ENCODE data around the gene PIK3IP1. TPM values are rescaled to one million over a fixed set of nuclear protein-coding genes. Genes with fewer than 3 reads are reported as not detected.
A peak's percentile ranks its signal among the peaks of the same experiment; 100 is the strongest.
"Not testable (repeated sequence)": the region's sequence is repeated elsewhere in the genome, so short reads cannot be mapped to it uniquely, and the experiment has no call there.

The PIK3IP1 gene
- total RNA-seq, 1 donor from 2014 or later = 9.3 TPM

DNA sequence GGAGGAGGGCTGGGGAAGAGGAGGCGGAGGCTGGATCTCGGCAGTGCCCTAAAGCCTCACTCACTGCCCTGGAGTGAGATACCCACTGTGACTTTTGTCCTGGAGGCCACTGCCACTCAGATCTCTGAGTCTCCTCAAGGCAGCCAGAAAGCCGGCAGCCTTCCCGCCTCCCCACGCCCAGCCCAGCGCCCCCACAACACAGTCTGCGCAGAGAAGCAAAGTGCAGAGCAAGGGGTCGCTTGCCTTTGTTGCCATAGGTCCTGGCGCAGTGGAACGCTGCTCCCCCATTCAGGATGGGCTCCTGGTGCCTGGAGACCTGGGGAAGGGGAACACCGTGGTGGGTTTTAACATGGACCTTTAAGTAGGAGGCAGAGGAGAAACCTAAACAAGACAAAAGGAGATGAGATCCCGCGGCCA, 36.3 kb upstream of the PIK3IP1 start:
- Mint-ChIP-seq H3K9me3 (no peaks in the 10 kb centered on the region), H3K27me3 (ENCODE audit: low read depth) (no peaks in the 10 kb centered on the region), H3K4me3 (ENCODE audit: low read depth) (no peak overlapping the region), H3K36me3 (ENCODE audit: low read depth) (peaks cover 77% of the 10 kb centered on the region), H3K4me1 (ENCODE audit: low read depth) (peaks cover 19% of the 10 kb centered on the region), H3K27ac (no peak overlapping the region)
- intact Hi-C loops (cut with micrococcal nuclease) = no loop called here
- DNase-seq (ENCODE audit: low spot score) = no peak

DNA sequence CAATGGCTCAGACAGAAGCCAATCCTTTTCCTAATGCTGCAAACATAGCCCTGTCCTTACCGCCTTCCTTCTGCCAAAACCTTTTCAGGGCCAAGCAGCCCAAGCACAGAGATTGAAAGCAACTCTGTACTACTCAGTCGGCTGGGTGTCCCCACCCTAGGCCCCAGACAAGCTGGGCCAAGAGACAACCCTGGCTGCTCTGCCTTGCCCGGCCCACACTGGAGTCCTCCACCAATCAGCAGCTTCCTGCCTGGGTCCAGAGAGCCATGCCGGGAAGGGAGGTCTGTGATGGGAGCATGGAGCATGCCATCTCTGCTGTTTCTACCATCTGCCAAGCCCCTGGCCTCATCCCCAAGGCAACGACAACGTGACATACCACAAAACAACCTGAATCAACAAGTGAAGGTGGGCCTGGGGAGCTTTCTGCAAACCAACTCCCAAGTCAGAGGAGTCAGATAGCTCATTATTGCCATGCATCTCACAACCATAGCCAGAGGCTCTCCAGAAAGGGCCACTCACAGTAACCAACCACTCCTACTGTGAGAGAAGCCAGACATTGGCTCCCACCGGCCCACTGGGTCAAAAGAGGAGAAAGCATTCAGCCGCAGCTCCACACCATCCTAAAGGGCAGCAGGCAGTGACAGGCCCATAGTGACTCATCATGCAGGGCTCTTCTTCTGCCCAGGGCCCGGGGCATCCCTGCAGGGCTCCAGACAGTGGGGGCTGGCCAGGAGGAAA, 35.7 kb upstream of the PIK3IP1 start:
- no peaks in the 10 kb centered on the region for H3K27me3 Mint-ChIP-seq (ENCODE audit: low read depth)
- intact Hi-C loops (cut with micrococcal nuclease) = no loop called here
- no peak for DNase-seq (ENCODE audit: low spot score)
- H3K27ac Mint-ChIP-seq = no peak overlapping the region
- H3K4me1 Mint-ChIP-seq (ENCODE audit: low read depth) = peaks cover 18% of the 10 kb centered on the region
- no peaks in the 10 kb centered on the region for H3K9me3 Mint-ChIP-seq
- peaks cover 71% of the 10 kb centered on the region for H3K36me3 Mint-ChIP-seq (ENCODE audit: low read depth)
- no peak overlapping the region for H3K4me3 Mint-ChIP-seq (ENCODE audit: low read depth)

DNA sequence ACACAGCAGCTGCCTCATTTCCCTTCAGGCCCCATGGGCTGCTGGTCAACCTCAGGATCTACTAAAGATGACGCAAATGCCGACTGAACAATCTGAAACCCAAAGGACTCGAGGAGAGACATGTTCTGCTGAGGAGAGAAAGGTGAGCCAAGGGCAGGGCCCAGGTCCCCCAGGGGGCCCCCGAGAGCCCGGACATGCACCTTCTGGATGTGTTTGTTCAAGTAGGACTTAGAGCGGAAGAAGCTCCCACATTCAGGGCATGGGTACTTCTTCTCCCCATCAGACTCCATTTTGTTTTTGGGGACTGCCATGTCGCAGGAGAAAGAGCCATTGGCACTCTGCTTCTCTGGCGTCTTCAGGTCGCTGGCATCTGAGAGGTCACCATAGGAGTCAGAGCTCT, 34.6 kb upstream of the PIK3IP1 start:
- Mint-ChIP-seq H3K9me3 (no peaks in the 10 kb centered on the region), H3K27me3 (ENCODE audit: low read depth) (no peaks in the 10 kb centered on the region), H3K36me3 (ENCODE audit: low read depth) (peaks cover 60% of the 10 kb centered on the region), H3K4me3 (ENCODE audit: low read depth) (no peak overlapping the region), H3K27ac (no peak overlapping the region), H3K4me1 (ENCODE audit: low read depth) (peaks cover 16% of the 10 kb centered on the region)
- DNase-seq (ENCODE audit: low spot score) = no peak
- intact Hi-C loops (cut with micrococcal nuclease) = no loop called here

DNA sequence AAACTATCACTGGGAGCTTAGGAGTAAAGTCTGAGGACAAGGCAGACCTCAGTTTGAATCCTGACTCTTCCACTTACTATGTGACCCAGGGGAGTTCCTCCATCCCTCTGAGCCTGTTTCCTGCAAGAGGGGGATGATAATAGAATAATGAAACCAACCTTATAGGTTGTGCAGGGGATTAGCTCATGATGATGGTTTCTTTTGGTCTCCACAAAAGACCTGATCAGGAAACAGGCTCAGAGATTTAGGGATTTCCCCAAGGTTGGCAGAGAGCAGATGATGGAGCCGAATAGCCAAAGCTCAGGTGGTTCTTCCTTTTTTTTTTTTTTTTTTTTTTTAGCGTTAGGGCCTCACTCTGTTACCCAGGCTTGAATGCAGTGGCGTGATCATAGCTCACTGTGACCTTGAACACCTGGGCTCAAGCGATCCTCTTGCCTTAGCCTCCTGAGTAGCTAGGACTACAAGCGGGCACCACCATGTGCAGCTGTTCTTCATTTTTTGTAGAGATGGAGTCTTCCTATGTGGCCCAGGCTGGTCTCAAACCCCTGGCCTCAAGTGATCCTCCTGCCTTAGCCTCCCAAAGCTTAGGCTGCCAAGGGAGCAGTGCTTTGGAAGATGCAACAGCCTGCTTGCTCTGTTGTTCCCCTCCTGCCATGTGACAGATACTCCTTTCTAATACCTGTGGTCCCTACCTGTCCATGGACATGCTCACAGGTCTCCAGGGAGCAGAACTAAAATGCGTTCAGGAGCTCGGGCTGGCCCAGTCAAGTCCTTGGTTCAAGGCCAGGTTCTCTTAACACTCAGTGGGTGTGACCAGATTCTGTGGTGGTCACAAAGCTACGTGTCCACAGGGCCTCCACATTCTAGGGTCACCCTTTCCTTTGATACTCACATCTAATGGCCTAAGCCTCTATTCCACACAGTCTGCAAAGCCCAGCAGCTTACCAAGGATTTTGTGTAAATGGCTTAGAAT, 31.6 kb upstream of the PIK3IP1 start:
- Mint-ChIP-seq H3K27me3 (ENCODE audit: low read depth) (no peaks in the 10 kb centered on the region), H3K4me1 (ENCODE audit: low read depth) (no peaks in the 10 kb centered on the region), H3K9me3 (no peaks in the 10 kb centered on the region), H3K36me3 (ENCODE audit: low read depth) (peaks cover 35% of the 10 kb centered on the region), H3K4me3 (ENCODE audit: low read depth) (no peak overlapping the region), H3K27ac (no peak overlapping the region)
- intact Hi-C loops (cut with micrococcal nuclease) = no loop called here
- DNase-seq (ENCODE audit: low spot score) = no peak

DNA sequence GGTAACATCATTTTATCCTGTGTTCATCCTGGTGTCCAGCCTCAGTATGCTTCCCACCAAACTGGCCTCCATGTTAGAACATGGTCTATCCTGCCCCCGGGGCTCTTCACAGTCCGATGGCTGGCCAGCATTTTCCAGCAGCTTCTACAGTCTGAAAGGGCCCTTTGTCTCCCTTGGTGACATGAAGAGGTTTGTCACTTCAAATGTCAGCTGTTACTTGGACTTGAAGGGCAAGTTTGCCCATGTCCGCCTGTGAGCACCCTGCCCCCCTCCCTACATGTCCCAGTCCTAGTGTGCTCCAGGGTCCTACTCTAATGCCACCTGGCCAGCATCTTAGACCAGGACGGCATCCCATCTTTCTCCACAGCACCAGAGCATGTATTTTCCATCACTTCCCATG, 29.1 kb upstream of the PIK3IP1 start:
- intact Hi-C loops (cut with micrococcal nuclease) = no loop called here
- Mint-ChIP-seq H3K36me3 (ENCODE audit: low read depth) (peaks cover 15% of the 10 kb centered on the region), H3K4me1 (ENCODE audit: low read depth) (no peaks in the 10 kb centered on the region), H3K4me3 (ENCODE audit: low read depth) (no peak overlapping the region), H3K9me3 (no peaks in the 10 kb centered on the region), H3K27me3 (ENCODE audit: low read depth) (no peaks in the 10 kb centered on the region), H3K27ac (no peak overlapping the region)
- no peak for DNase-seq (ENCODE audit: low spot score)

DNA sequence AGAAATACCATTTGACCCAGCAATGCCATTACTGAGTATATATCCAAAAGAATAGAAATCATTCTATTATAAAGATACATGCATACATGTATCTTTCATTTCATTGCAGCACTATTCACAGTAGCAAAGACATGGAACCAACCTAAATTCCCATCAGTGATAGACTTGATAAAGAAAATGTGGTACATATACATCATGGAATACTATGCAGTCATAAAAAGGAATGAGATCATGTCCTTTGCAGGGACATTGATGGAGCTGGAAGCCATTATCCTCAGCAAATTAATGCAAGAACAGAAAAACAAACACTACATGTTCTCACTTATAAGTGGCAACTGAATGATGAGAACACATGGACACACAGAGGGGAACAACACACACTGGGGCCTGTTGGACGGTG, 21.9 kb upstream of the PIK3IP1 start:
- H3K4me1 Mint-ChIP-seq (ENCODE audit: low read depth); H3K27ac Mint-ChIP-seq; intact Hi-C loops (cut with micrococcal nuclease); DNase-seq (ENCODE audit: low spot score); H3K4me3 Mint-ChIP-seq (ENCODE audit: low read depth); H3K27me3 Mint-ChIP-seq (ENCODE audit: low read depth): not testable (repeated sequence)
- peaks cover 16% of the 10 kb centered on the region for H3K36me3 Mint-ChIP-seq (ENCODE audit: low read depth)
- peaks cover 10% of the 10 kb centered on the region for H3K9me3 Mint-ChIP-seq

DNA sequence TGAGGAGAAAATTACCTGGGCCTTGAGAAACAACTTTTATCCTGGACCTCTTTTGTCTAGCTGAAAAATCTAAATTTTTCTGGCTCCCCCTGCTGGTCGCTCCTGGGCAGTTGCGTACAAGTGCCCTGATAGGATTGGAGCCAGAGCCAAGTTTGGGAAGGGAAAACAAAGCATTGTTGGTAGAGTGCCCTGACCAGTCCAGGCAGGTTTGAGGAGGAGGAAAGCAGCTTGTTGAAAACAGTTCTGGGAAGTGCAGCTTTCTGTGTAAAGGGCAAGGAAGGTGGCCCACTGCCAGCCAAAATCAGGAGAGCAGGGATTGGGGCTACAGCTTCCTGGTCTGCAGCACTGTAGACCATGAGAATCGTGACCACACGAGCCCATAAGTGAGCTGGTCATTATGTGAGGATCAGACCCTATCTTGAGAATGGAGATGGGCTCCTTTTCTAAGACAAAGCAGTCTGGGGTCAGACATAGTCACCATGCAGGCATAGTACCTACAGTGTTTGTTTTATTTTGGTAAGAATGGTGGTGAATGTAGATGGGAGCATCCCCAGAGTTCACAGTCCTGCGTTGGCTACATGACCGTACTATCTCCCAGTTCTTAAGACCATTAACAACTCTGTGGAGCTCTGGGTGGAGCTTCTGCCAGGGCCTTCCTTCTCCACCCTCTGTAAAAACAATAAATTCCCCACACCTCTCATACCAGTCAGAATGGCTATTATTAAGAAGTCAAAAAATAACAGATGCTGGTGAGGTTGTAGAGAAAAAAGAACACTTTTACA, 21.3 kb upstream of the PIK3IP1 start:
- intact Hi-C loops (cut with micrococcal nuclease) = loop anchor here (1.0 kb wide), 2 partner anchors 21 to 206 kb away; partner anchors contain the start of genes PIK3IP1 and SELENOM
- Mint-ChIP-seq H3K4me1 (ENCODE audit: low read depth) (peaks cover 6% of the 10 kb centered on the region), H3K27ac (no peak overlapping the region), H3K36me3 (ENCODE audit: low read depth) (peaks cover 18% of the 10 kb centered on the region), H3K9me3 (peaks cover 10% of the 10 kb centered on the region), H3K27me3 (ENCODE audit: low read depth) (no peaks in the 10 kb centered on the region), H3K4me3 (ENCODE audit: low read depth) (no peak overlapping the region)
- peak; percentile 32 for DNase-seq (ENCODE audit: low spot score)

DNA sequence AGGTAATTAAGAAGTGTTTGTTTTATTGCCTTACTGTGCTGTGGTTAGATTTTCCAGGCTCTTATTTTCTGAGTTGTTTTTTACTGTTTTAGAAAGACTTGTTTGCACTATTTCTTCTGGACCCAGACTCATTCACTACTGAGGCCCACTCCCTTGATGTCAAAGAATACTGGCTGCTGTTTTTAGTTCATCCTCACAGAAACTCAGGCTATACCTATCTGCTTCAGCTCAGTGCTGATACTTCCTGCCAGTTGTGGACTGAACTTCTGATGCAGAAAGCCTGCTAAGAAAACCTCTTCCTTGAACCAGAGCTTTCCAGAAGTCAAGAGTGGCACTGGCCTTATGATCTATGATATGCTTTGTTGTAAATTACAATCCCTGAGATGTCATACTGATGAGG, 15.9 kb upstream of the PIK3IP1 start:
- H3K4me3 Mint-ChIP-seq (ENCODE audit: low read depth) = no peak overlapping the region
- no peaks in the 10 kb centered on the region for H3K9me3 Mint-ChIP-seq
- H3K4me1 Mint-ChIP-seq (ENCODE audit: low read depth) = peaks cover 20% of the 10 kb centered on the region
- H3K36me3 Mint-ChIP-seq (ENCODE audit: low read depth) = peaks cover 6% of the 10 kb centered on the region
- H3K27ac Mint-ChIP-seq = peak overlapping the region; percentile 59
- no peaks in the 10 kb centered on the region for H3K27me3 Mint-ChIP-seq (ENCODE audit: low read depth)
- no peak for DNase-seq (ENCODE audit: low spot score)
- intact Hi-C loops (cut with micrococcal nuclease) = no loop called here

DNA sequence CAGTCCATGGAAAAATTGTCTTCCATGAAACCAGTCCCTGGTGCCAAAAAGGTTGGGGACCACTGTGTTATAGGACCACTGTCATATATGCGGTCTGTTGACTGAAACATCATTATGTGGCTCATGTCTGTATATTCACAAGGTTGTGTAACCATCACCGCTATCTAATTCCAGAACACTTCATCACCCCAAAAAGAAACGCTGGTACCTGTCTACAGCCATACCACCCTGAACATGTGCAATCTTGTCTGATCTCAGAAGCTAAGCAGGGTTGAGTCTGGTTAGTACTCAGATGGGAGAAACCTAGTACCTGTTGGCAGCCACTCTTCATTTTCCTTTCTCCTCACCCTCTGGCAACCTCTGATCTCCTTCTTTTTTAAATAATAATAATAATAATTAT, 12.9 kb upstream of the PIK3IP1 start:
- peaks cover 38% of the 10 kb centered on the region for H3K4me1 Mint-ChIP-seq (ENCODE audit: low read depth)
- H3K27me3 Mint-ChIP-seq (ENCODE audit: low read depth) = no peaks in the 10 kb centered on the region
- intact Hi-C loops (cut with micrococcal nuclease) = no loop called here
- no peaks in the 10 kb centered on the region for H3K9me3 Mint-ChIP-seq
- no peak for DNase-seq (ENCODE audit: low spot score)
- no peak overlapping the region for H3K4me3 Mint-ChIP-seq (ENCODE audit: low read depth)
- no peak overlapping the region for H3K27ac Mint-ChIP-seq
- H3K36me3 Mint-ChIP-seq (ENCODE audit: low read depth) = peaks cover 5% of the 10 kb centered on the region

DNA sequence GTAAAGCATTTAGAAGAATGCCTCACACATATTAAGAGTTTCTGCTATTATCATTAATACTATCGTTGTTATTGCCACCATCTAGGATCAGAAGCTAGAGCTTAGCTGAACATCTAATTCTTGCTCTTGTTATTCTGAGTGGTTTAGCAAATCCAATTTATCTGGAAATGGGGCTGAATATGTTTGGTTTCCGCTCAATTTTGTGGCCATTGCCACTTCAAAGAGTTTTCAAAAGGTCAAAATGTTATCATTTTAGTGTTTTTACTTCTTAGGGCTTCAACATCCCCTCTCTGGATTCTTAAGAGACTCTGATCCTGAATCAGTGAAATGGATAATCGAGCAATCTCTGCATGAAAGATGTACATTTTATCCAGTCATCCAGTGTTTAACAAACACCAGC, 10.2 kb upstream of the PIK3IP1 start:
- H3K4me3 Mint-ChIP-seq (ENCODE audit: low read depth) = no peak overlapping the region
- intact Hi-C loops (cut with micrococcal nuclease) = no loop called here
- no peak overlapping the region for H3K27ac Mint-ChIP-seq
- no peaks in the 10 kb centered on the region for H3K27me3 Mint-ChIP-seq (ENCODE audit: low read depth)
- H3K4me1 Mint-ChIP-seq (ENCODE audit: low read depth) = peaks cover 28% of the 10 kb centered on the region
- no peaks in the 10 kb centered on the region for H3K9me3 Mint-ChIP-seq
- no peak for DNase-seq (ENCODE audit: low spot score)
- H3K36me3 Mint-ChIP-seq (ENCODE audit: low read depth) = no peaks in the 10 kb centered on the region

DNA sequence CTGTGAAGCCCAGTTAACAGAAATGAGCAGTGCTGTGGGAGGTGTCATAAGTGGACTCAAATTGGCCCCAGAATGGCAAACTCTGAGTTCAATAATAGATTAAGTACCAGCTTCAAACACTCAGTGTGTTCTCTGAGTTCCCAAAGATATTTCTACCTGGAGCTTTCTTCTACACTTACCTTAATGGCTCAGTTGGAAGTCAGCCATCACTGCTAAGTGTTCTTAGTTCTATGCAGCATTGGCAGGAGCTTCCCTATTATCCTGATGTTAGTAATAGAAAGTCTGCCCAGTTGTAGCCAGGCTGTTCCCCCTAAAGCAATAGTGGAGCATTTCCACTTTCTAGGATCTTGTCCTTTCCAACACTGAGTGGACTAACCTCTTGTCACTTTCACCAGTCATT, 9.7 kb upstream of the PIK3IP1 start:
- no peaks in the 10 kb centered on the region for H3K36me3 Mint-ChIP-seq (ENCODE audit: low read depth)
- no peaks in the 10 kb centered on the region for H3K9me3 Mint-ChIP-seq
- intact Hi-C loops (cut with micrococcal nuclease) = no loop called here
- peaks cover 26% of the 10 kb centered on the region for H3K4me1 Mint-ChIP-seq (ENCODE audit: low read depth)
- no peak overlapping the region for H3K27ac Mint-ChIP-seq
- no peaks in the 10 kb centered on the region for H3K27me3 Mint-ChIP-seq (ENCODE audit: low read depth)
- no peak for DNase-seq (ENCODE audit: low spot score)
- no peak overlapping the region for H3K4me3 Mint-ChIP-seq (ENCODE audit: low read depth)

DNA sequence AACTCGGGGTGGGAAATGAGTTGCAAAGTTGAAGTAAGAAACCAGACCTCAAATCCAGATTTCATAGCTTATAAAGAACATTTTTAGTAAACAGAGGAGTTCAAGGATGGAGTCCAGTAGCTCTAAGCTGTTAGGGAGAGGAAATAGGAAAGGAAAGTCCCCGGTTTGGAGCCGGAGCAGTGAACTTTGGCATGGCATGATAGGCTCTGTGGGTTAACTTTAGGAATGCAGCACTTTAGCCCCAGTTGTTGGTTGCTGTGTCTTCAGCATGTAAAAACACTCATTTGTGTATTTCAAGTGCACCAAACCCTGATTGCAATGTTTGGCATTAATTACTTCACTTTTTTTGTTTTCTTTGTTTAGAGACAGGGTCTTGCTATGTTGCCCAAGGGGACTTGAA, 8.6 kb upstream of the PIK3IP1 start:
- Mint-ChIP-seq H3K27ac (no peak overlapping the region), H3K4me1 (ENCODE audit: low read depth) (peaks cover 32% of the 10 kb centered on the region)

More for the DNA sequence above, 8.6 kb upstream of the PIK3IP1 start:
- intact Hi-C loops (cut with micrococcal nuclease) = no loop called here
- H3K4me3 Mint-ChIP-seq (ENCODE audit: low read depth) = no peak overlapping the region
- no peaks in the 10 kb centered on the region for H3K27me3 Mint-ChIP-seq (ENCODE audit: low read depth)
- DNase-seq (ENCODE audit: low spot score) = no peak
- no peaks in the 10 kb centered on the region for H3K36me3 Mint-ChIP-seq (ENCODE audit: low read depth)
- H3K9me3 Mint-ChIP-seq = no peaks in the 10 kb centered on the region
